DMS79 treated with DMSO at 0.1 percent for 48 hours (cell line): ENCODE results near the gene TPO.
"Not testable (repeated sequence)": the region's sequence is repeated elsewhere in the genome, so short reads cannot be mapped to it uniquely, and the experiment has no call there.

Experiments used
- DNase-seq: peaks from one replicate; lab custom pipeline; 2025; lab: John Stamatoyannopoulos, UW

TPO gene

DNA sequence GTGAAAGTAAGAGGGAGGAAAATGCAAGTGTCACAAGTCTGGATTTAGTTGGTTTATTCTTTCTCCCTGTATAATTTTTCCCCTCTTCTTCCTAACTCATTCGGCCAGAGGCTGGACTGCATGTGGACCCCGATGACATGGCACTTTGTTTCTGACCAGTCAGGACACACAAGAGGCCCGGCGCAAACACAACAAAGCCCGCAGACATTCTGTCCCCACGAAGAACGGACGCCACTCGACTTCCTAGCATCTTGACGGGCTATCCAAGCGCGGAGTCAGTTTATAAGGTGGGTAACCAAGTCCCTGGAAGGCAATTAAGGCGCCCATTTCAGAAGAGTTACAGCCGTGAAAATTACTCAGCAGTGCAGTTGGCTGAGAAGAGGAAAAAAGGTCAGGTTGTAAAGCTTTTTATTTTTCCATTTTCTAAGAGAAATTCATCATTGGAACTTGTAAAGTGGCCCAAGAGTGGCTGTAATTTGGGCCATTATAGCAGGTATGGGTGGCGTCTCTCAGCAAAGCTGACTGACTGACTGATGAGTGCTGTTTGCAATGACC is at the start of gene TPO:
TSS of gene TPO (plus strand) at position 308 of the 555 bp plus-strand sequence. CDS start 946 bp downstream, outside the sequence.
- no peak for DNase-seq

GRCh38 chr2:1366546-1367134 is 46.6 kb upstream of the TPO start:
- DNase-seq: peak; percentile 65

GRCh38 chr2:1367601-1368000 is 45.7 kb upstream of the TPO start:
- DNase-seq: no peak

DNA sequence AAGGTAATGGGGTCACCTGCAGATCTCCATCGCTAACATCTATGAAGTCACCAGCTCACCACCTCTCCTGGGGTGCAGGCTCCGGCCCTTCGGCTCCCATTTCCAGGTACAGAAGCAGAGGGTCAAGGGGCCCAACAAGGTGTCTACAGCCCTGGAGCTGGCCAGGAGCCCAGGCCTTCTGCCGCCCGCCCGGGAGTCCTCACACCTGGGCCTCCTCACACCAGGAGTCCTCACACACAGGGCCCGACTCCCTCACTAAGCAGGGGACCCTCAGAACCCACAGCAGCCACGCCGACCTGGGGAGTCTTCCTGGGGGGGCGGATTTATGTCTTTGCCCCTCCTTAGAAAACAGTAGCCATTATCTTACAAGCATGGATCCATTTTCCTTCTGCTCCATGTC is 43.4 kb upstream of the TPO start:
- no peak for DNase-seq

DNA sequence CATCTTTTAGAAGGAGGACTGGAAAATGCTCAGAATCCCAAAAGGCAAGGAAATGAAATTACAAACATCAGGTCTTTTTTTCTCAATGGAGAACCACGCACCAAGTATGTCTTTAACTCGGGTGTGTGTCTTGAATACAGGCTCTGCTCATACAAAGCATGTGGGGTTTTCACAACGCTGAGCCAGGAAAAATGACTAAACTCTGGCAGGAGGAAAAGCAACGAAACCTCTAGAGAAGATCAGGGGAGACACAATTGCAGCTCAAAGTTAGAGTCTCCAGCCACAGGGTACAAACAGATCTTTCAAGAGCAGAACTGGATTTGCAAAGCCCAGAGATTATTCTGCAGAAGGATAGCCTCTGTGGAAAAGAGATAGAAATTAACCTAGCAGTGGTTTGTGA is 42.8 kb upstream of the TPO start:
- no peak for DNase-seq

DNA sequence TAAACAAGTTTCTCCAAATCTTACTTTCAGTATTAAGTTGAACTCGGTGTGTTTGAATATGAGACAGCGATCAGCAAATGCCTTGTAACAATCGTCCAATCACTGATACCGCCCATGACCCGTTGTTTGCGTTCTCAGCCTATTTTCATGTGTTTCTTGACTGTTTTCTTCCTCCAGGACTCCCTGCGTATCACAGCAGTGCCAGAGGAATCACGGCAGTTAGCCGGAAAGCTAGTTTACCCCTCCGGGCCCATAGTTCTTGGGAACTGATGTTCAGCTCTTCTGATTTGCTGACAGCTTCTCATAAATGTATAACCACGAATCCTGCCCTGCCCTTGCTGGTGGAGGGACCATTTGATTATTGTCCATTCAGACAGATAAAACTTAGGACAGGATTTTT is 42.2 kb upstream of the TPO start:
- DNase-seq: no peak

- no peak for DNase-seq
Measured at GRCh38 chr2:1373830-1374229, 39.4 kb upstream of the TPO start.

- DNase-seq: no peak
Measured at GRCh38 chr2:1374287-1374686, 39.0 kb upstream of the TPO start.

GRCh38 chr2:1375794-1376193 is 37.5 kb upstream of the TPO start:
- DNase-seq: no peak

GRCh38 chr2:1377473-1377872 is 35.8 kb upstream of the TPO start:
- no peak for DNase-seq

DNA sequence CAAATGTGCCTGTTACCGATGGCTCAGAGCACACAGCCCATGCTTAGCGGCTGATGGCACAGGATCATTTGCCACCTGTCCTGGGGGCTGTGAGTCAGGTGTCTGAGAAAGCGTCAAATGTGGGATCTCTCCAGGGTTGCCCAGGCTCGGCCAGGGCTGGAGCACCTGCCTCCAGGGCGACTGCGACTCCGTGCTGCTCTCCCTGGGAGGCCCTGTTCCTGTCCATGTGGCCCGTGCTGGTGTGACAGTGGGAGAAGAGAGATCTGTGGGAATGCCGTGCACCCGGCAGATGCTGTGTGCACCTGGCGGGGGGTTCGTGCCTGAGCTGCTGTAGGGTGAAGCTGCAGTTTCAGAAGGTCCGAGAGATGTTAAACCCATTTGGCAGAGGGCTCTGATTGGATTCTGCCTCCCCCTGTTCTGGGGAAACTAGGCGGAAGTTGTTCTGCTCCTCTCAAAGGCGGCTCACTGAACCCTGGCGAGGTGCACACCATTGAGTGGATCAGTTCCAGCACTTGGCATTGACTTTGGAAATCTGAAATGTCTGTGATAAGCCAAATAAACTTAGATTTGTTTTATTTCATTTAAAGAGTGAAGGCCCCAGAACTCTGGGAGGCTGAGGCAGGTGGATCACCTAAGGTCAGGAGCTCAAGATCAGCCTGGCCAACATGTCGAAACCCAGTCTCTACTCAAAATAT is 34.7 kb upstream of the TPO start:
- DNase-seq: no peak

DNA sequence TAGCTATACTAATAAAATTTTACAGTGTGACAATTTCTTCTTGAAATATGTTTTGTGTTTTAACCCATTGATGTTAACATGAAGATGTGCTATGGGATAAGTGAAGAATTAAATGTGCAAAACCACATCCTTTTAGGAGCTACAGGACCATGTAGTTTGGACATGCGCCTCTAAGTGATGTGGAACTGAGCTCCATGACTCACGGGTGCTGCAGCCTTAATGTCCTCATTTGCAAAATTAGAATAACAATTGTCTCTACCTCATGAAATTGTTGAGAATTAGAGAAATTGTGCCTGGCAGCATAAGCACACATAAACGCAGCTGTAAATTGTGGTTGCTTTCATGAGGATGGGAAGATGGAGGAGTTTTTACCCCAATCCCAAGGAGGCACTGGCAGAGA is 31.6 kb upstream of the TPO start:
- DNase-seq: no peak

- not testable (repeated sequence) for DNase-seq
Measured at GRCh38 chr2:1387954-1388725, 25.1 kb upstream of the TPO start.

- not testable (repeated sequence) for DNase-seq
Measured at GRCh38 chr2:1390118-1390517, 23.1 kb upstream of the TPO start.

- DNase-seq: no peak
Measured at GRCh38 chr2:1393321-1393720, 19.9 kb upstream of the TPO start.

DNA sequence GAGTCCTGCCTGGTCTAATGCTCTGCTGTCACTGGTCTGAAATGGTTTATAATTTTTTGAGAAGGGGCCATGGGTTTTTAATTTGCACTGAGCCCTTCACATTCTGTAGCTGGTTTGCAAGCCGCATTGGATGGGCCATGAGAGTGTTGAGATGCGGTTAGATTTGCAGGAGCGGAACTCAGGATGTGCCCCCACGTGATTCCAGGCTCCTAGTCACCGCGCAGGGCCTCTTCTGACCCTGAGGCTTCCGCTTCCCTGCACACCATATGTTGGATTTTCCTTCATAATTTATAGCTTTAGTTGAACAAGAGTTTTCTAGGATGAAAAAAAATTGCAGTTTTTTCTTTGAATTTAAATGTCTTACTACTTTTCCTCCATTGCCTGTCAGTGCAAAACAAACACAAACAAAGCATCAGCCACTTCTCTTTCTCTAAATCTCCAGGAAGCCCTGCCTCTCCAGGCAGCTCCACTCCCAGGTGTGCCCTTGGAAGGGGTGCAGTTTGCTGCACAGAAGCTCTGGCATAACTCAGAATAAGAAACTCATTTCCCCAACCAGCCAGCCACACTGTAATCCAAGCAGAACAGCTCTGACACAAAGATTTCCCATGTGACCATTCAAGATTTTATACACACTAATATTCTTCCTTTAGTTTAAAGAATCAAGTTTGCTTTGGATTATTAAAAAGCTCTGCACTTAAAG is 18.4 kb upstream of the TPO start:
- DNase-seq: peak; percentile 29

DNA sequence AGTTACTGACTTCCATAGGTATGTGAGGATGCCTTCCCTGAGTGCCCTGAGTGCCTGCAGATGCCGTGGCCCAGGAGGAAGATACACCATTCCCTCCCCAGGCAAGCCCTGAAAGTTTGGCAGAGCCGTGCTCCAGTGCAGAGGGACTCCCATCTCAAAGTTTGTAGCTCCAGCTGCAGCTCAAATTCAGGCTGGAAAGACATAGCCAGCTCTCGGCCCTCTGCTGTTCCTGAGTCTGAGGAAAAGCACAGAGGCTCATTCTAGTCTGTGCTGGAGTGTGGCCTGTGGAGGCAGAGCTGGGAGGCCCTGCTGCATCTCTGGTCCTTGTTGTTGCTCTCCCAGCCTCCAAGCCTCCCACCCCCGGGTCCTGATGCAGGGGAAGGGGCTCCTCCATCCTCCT is 15.9 kb upstream of the TPO start:
- no peak for DNase-seq

- DNase-seq: no peak
Measured at GRCh38 chr2:1398191-1398590, 15.1 kb upstream of the TPO start.

DNA sequence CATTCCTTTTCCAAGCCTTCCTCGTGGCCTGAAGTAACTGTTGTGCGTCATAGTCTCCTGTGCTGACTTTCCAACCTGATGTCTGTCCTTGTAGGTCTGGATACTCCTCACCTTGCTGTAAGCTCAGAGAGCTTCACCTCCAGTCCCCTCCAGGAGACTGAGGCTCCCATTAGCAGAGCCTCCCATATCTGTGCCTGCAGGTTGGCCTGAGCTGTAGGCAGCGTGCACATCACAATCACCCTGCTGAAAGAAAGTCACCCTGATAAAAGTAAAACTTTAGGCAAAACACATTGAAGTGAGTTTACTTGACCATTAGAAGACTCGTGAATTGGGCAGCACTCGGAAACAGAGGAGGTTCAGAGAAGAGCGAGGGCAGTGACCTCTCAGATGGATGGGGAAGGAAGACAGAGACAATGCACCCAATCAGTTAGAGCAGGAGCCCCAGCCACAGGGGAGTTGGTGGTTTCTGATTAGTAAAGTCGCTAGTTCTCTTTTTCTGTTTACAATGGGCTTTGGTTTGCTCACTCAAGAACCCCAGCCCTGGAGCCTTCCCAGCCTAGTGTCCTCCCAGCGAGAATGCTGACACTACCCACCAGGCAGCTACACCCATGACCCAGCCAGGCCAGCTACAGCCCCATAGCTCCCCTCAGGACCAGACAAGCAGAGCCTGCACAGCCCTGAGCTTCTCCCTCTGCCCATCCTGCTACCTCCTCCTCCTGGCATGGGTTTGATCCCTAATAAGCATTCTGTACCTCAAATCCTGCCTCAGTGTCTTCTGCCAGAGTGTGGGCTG is 12.1 kb upstream of the TPO start:
- DNase-seq: no peak

DNA sequence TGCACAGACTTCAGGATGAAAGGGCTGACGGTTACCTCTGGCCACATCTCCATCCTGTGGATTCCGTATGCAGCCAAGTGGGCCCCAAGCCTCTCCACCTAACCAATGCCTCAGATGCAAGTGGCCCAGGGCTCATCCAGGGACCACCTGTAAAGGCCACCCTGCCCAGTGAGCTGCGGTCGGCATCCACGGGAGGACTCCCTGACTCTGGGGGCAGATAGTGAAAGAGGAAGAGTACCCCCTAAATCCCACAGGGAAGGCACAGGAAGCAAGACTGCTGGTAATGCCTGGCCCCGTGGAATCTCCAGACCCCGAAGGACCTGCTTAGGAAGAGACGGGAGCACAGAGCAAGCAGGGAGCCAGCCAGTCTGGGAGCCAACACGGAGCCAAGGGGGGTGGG is 11.2 kb upstream of the TPO start:
- DNase-seq: no peak

DNA sequence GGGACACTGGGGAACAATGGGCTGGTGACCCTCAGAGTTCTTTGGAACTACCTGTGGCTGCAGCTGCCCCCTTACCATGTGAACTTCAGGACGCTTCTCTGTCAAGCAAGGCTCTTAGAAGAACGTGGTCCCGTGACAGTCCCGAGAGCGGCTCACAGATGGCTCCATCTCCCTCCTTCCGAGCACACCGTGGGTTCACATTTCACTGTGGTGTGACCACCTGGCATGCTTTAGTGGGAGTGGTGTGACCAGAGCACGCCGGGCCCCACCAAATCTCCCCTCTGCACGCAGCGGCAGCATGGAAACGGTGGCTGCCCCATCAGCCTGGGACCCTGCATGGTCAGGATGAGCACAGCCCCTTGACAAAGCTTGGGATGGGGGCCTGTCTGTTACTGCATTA is 9.7 kb upstream of the TPO start:
- DNase-seq: no peak

DNA sequence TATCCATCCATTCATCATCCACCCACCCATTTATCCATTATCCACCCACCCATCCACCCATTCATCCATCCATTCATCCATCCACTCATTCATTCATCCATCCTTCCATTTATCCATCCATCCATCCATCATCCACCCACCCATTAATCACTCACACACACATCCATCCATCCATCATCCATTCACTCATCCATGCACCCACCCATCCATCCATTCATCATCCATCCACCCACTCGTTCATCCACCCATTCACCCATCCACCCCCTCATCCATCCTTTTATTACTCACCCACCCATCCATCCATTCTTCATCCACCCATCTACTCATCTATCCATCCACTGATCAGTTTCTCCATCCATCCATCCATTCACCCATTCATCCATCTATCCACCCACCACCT is 8.1 kb upstream of the TPO start:
- no peak for DNase-seq
